H1 (cell line): ENCODE measurements around the gene BTBD9. TPM values are rescaled to one million over a fixed set of nuclear protein-coding genes. Genes with fewer than 3 reads are reported as not detected.
A peak's percentile ranks its signal among the peaks of the same experiment; 100 is the strongest.

Experiments
- CTCF ChIA-PET: fragments of 300-600 bp; sonication (Branson Sonifier 250); formaldehyde crosslinking; loops from one replicate; lab custom pipeline; 2021; ENCODE audit not compliant: partially characterized antibody; lab: Charles Lee
- POLR2A ChIA-PET: fragments of 300-600 bp; sonication (Branson Sonifier 250); formaldehyde crosslinking; loops from one replicate; lab custom pipeline; 2021; ENCODE audit warnings: inconsistent platforms; ENCODE audit not compliant: partially characterized antibody; lab: Charles Lee
- DNase-seq, 2 experiments: peaks; one replicate each; pipeline versions ENCODE4 v3.0.0 to v3.0.0-alpha.2; 2010 to 2022; ENCODE audit warnings: low spot score in 2 of 2, low read depth in 1 of 2, mixed read lengths in 1 of 2
- FAIRE-seq: peaks from 2 replicates; lab custom pipeline; 2011; peaks lifted over from hg19 to GRCh38; lab: Jason Lieb, UNC
- H2AFZ ChIP-seq: 2 replicates; pipeline ENCODE4 v1.8.1; 2012; ENCODE audit warnings: low read length, inconsistent platforms
- H2AK5ac ChIP-seq: 2 replicates; pipeline ENCODE4 v1.6.1; 2013; ENCODE audit warnings: low read depth, low read length
- H2BK120ac ChIP-seq: replicated peaks from 2 replicates; pipeline ENCODE3; 2013; ENCODE audit warnings: low read depth, low read length, inconsistent platforms
- H2BK12ac ChIP-seq: 2 replicates; pipeline ENCODE4 v1.6.1; 2013; ENCODE audit warnings: low read depth, low read length
- H2BK15ac ChIP-seq: 2 replicates; pipeline ENCODE4 v1.6.1; 2013; ENCODE audit warnings: low read length
- H2BK20ac ChIP-seq: 2 replicates; pipeline ENCODE4 v1.6.1; 2013; ENCODE audit warnings: low read length
- H2BK5ac ChIP-seq: 2 replicates; pipeline ENCODE4 v1.6.1; 2013; ENCODE audit warnings: low read depth, low read length
- H3K14ac ChIP-seq: 2 replicates; pipeline ENCODE4 v1.6.1; 2013; ENCODE audit warnings: inconsistent platforms; ENCODE audit not compliant: insufficient read length
- H3K18ac ChIP-seq: 2 replicates; pipeline ENCODE4 v1.6.1; 2013; ENCODE audit warnings: low read length; ENCODE audit errors: extremely low read depth
- H3K23ac ChIP-seq: 2 replicates; pipeline ENCODE4 v1.6.1; 2013; ENCODE audit warnings: inconsistent platforms; ENCODE audit not compliant: insufficient read length
- H3K23me2 ChIP-seq: 2 replicates; pipeline ENCODE4 v1.6.1; 2013; ENCODE audit warnings: low read depth, low read length
- H3K27ac ChIP-seq: 2 replicates; pipeline ENCODE4 v1.6.1; 2011; ENCODE audit warnings: low read depth, low read length, inconsistent platforms
- H3K27me3 ChIP-seq, 4 experiments: replicated peaks in 1 of 4; 1 replicate in 1 of 4; 2 replicates in 3 of 4; pipeline versions ENCODE4 v1.6.1 to v1.8.1; 2011 to 2013; ENCODE audit warnings: low read length in 3 of 4, mild to moderate bottlenecking in 3 of 4, inconsistent platforms in 2 of 4, mixed read lengths in 2 of 4, moderate library complexity in 1 of 4; ENCODE audit not compliant: control insufficient read depth in 3 of 4, insufficient read depth in 3 of 4; ENCODE audit errors: extremely low read depth in 1 of 4
- H3K36me3 ChIP-seq, 4 experiments: 2 replicates each; pipeline versions ENCODE4 v1.6.1 to v1.8.1; 2011 to 2013; ENCODE audit warnings: mild to moderate bottlenecking in 4 of 4, low read length in 3 of 4, moderate library complexity in 2 of 4, control low read depth in 1 of 4, inconsistent platforms in 1 of 4; ENCODE audit not compliant: insufficient read depth in 4 of 4, control insufficient read depth in 2 of 4
- H3K4ac ChIP-seq: replicated peaks from 2 replicates; pipeline ENCODE3; 2013; ENCODE audit warnings: low read length, low read depth, mixed read lengths, inconsistent platforms; ENCODE audit not compliant: insufficient read length
- H3K4me1 ChIP-seq, 4 experiments: replicated peaks in 1 of 4; 1 replicate in 1 of 4; 2 replicates in 3 of 4; pipeline versions ENCODE4 v1.6.1 to v1.8.1; 2011 to 2013; ENCODE audit warnings: low read length in 3 of 4, inconsistent platforms in 2 of 4, mixed read lengths in 1 of 4; ENCODE audit not compliant: insufficient read depth in 4 of 4, control insufficient read depth in 3 of 4
- H3K4me2 ChIP-seq, 2 experiments: 2 replicates each; pipeline versions ENCODE4 v1.6.1 to v1.8.1; 2011 to 2013; ENCODE audit warnings: low read depth in 2 of 2, low read length in 2 of 2, control low read depth in 1 of 2, inconsistent platforms in 1 of 2, mild to moderate bottlenecking in 1 of 2; ENCODE audit not compliant: insufficient read depth in 1 of 2
- H3K4me3 ChIP-seq, 4 experiments: fragments of 200-600, 300-600 bp in 1 of 4; sonication (generic), shearing (Covaris generic), sonication (Bioruptor Twin) in 1 of 4; 2 replicates each; pipeline versions ENCODE4 v1.5.1 to v1.8.1; 2011 to 2016; ENCODE audit warnings: low read length in 4 of 4, low read depth in 3 of 4, control low read depth in 2 of 4, inconsistent platforms in 2 of 4, mild to moderate bottlenecking in 2 of 4, mixed read lengths in 1 of 4, moderate library complexity in 1 of 4; ENCODE audit not compliant: insufficient read depth in 2 of 4; ENCODE audit errors: extremely low read depth in 1 of 4
- H3K56ac ChIP-seq: replicated peaks from 2 replicates; pipeline ENCODE3; 2013; ENCODE audit warnings: low read depth, mild to moderate bottlenecking, mixed read lengths, low read length, inconsistent platforms; ENCODE audit not compliant: insufficient read length
- H3K79me1 ChIP-seq: 2 replicates; pipeline ENCODE4 v1.6.1; 2013; ENCODE audit warnings: low read depth, low read length, control low read depth
- H3K79me2 ChIP-seq, 2 experiments: 2 replicates each; pipeline versions ENCODE4 v1.6.1 to v1.8.1; 2012 to 2013; ENCODE audit warnings: low read length in 2 of 2, mild to moderate bottlenecking in 2 of 2, inconsistent platforms in 1 of 2; ENCODE audit not compliant: insufficient read depth in 2 of 2, control insufficient read depth in 1 of 2
- H3K9ac ChIP-seq, 4 experiments: replicated peaks in 1 of 4; 1 replicate in 1 of 4; 2 replicates in 3 of 4; pipeline versions ENCODE4 v1.6.1 to v1.8.1; 2011 to 2013; ENCODE audit warnings: low read depth in 3 of 4, low read length in 3 of 4, control low read depth in 2 of 4, mild to moderate bottlenecking in 2 of 4, moderate library complexity in 2 of 4, inconsistent platforms in 1 of 4; ENCODE audit errors: extremely low read depth in 1 of 4
- H3K9me3 ChIP-seq, 2 experiments: 2 replicates each; pipeline versions ENCODE4 v1.6.1 to v1.8.1; 2012 to 2013; ENCODE audit warnings: mild to moderate bottlenecking in 2 of 2, moderate library complexity in 2 of 2, control low read depth in 1 of 2, inconsistent platforms in 1 of 2, low read depth in 1 of 2, low read length in 1 of 2, mixed read lengths in 1 of 2; ENCODE audit not compliant: insufficient read depth in 2 of 2
- H4K20me1 ChIP-seq, 2 experiments: replicated peaks in 1 of 2; 2 replicates each; pipeline versions ENCODE3 to v1.8.1; 2011 to 2013; ENCODE audit warnings: inconsistent platforms in 2 of 2, low read length in 2 of 2, mild to moderate bottlenecking in 1 of 2; ENCODE audit not compliant: insufficient read depth in 2 of 2, control insufficient read depth in 1 of 2
- H4K5ac ChIP-seq: 2 replicates; pipeline ENCODE4 v1.6.1; 2013; ENCODE audit warnings: low read length, low read depth, mixed read lengths, inconsistent platforms; ENCODE audit not compliant: insufficient read length
- H4K8ac ChIP-seq: 2 replicates; pipeline ENCODE4 v1.8.0; 2013; ENCODE audit warnings: mild to moderate bottlenecking, moderate library complexity, low read length, inconsistent platforms; ENCODE audit not compliant: insufficient read depth; ENCODE audit errors: extremely low read depth
- H4K91ac ChIP-seq: replicated peaks from 2 replicates; pipeline ENCODE3; 2013; ENCODE audit warnings: low read length, mixed read lengths, inconsistent platforms; ENCODE audit not compliant: insufficient read length
- HDAC2 ChIP-seq, 2 experiments: fragments of 300-600 bp in 1 of 2; sonication (generic) in 1 of 2; IDR thresholded peaks; 2 replicates each; pipeline ENCODE4 v1.6.1; 2011 to 2012; ENCODE audit warnings: low read depth in 2 of 2, low read length in 2 of 2, mild to moderate bottlenecking in 2 of 2, moderate library complexity in 2 of 2, borderline replicate concordance in 1 of 2, inconsistent platforms in 1 of 2
- JUN ChIP-seq: IDR thresholded peaks from 2 replicates; pipeline ENCODE4 v1.6.1; 2011; ENCODE audit warnings: low read depth, mild to moderate bottlenecking, improper control_type of control experiment, low read length
- POLR2A ChIP-seq, 2 experiments: IDR thresholded peaks; 1 replicate in 1 of 2; 2 replicates in 1 of 2; pipeline ENCODE4 v1.6.1; 2011; ENCODE audit warnings: low read depth in 2 of 2, low read length in 2 of 2, mild to moderate bottlenecking in 2 of 2; ENCODE audit errors: control extremely low read depth in 1 of 2
- RNF2 ChIP-seq: fragments of 200-900, 300-1000 bp; sonication (generic); IDR thresholded peaks from 2 replicates; pipeline ENCODE4 v1.7.1; 2016; ENCODE audit warnings: borderline replicate concordance, low read depth, mild to moderate bottlenecking, antibody characterized with exemption, low read length; ENCODE audit not compliant: poor library complexity, severe bottlenecking; ENCODE audit errors: missing control alignments
- WGBS, 2 experiments: shearing (Covaris generic) in 1 of 2; methylation state at CpG; one replicate each; pipeline versions ENCODE4 v1.1.6 to v1.1.7; 2013 to 2015; ENCODE audit warnings: low lambda C conversion rate in 2 of 2, mixed read lengths in 2 of 2, inconsistent platforms in 1 of 2, low coverage in 1 of 2, missing lambda C conversion rate in 1 of 2; ENCODE audit not compliant: insufficient replicate concordance in 2 of 2, insufficient coverage in 1 of 2, insufficient read length in 1 of 2; ENCODE audit errors: extremely low coverage in 1 of 2, missing lambda C conversion rate in 1 of 2; 5-methylcytosine and 5-hydroxymethylcytosine counted together
- polyA plus RNA-seq, 7 experiments: library from polyadenylated mRNA; depleted of rRNA in 3 of 7; stranded (reverse) in 5 of 7; unstranded in 2 of 7; fragments of >200 nt in 5 of 7; fragments of 200-250 nt in 2 of 7; gene quantifications; 1 replicate in 5 of 7; 2 replicates in 1 of 7; 4 replicates in 1 of 7; pipeline versions ENCODE4 v1.2.1 to v1.2.3, GENCODE V29; 2011 to 2013; ENCODE audit warnings: missing spikeins in 2 of 7, mixed read lengths in 2 of 7
- total RNA-seq: library from RNA; stranded (reverse); fragmentation: NEBNext Ultra II Directional; extraction: Animal tissue kit (Norgen Biotek cat#: 25700); gene quantifications from 2 replicates; pipeline ENCODE4 v1.2.1, GENCODE V29; 2021
- TF ChIP-seq, protein P1 (sequence below): IDR thresholded peaks from 2 replicates; pipeline ENCODE4 v1.6.1; 2011; ENCODE audit warnings: low read length, improper control_type of control experiment
- TF ChIP-seq, protein P2 (sequence below): IDR thresholded peaks from 2 replicates; pipeline ENCODE4 v1.6.1; 2012; ENCODE audit warnings: low read length, inconsistent platforms

The BTBD9 gene
- total and polyA plus RNA-seq, 2 of the 8 experiments (the other 6 are each of a cell fraction or from before 2014, with no cell fraction given) = 0.92 to 4.1 TPM

DNA sequence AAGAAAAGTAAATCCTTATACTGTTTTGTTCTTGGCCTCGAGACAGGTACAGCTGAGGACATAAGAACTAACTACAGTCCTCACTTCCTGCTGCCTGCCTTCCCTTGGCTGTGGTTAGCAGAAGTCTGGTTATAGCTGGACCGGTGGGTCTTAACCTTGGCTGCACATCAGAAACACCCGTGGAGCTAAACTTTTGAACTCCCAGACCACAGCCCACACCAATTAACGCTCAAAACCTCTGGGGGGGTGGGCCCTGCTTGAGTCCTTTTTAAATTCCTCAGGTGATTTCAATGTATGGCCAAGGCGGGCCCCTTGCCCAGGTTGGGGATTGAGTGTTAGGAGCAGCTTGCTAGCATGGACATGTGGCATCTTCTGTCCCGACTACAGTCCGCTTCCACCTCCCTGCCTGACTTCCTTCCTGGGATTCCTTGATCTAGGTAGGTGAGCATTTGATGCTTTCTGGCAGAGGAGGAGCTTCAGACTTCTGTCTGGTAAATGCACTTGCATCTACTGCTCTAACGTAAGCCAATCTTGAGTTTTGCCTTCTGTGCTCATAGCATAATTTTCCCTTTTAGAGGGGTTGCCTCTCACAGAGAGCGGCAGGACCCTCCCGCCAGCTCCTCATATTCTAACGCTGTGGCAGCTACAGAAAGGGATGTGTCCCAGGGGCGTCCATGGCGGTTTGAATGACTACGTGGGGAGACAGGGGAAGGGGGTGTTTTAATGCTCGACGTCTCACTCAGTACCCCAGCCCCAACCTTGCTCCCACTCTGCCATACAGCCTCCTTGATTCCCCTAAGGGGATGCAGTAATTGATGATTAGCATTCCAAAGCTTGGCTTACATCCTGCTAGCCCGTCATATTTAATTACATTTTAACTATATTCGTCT lies 430.1 kb downstream of the BTBD9 start:
- Histone ChIP-seq H2BK120ac (no peak overlapping the region), H3K4me2 (no peak overlapping the region), H4K5ac (no peak overlapping the region), H3K9me3 (no peaks in the 10 kb centered on the region), H2BK5ac (no peak overlapping the region), H4K91ac (no peak overlapping the region), H3K4me1 (peaks cover 1 to 9% (median 5%) of the 10 kb centered on the region in 4 experiments), H2BK12ac (no peak overlapping the region), H3K4ac (no peak overlapping the region), H2AK5ac (no peak overlapping the region), H3K4me3 (no peak overlapping the region), H3K18ac (no peak overlapping the region), H3K9ac (no peak overlapping the region), H3K23ac (no peak overlapping the region), H3K36me3 (no peaks in the 10 kb centered on the region), H3K27me3 (no peaks in the 10 kb centered on the region; a peak in 1 of 7 replicates), H2BK15ac (0 out of 2 replicates have a peak overlapping the region, but pooled peaks have one; percentile 74), H3K14ac (no peak overlapping the region), H4K20me1 (no peaks in the 10 kb centered on the region), H3K79me2 (no peaks in the 10 kb centered on the region), H3K27ac (no peak overlapping the region), H2AFZ (no peak overlapping the region), H2BK20ac (no peak overlapping the region), H3K23me2 (no peaks in the 10 kb centered on the region; the same call in 1 of the 2 replicates), H3K79me1 (no peaks in the 10 kb centered on the region), H3K56ac (no peak overlapping the region), H4K8ac (no peak overlapping the region)
- no peak for FAIRE-seq
- POLR2A ChIA-PET = interaction anchor here (1.3 kb wide), 1 partner anchor 16 kb away, joined by 3 read pairs; no protein-coding TSS in a partner anchor
- CTCF ChIA-PET = interaction anchor here (0.7 to 2.1 kb wide), 10 partner anchors 8 to 828 kb away, joined by 3 to 5 read pairs (median 3); no protein-coding TSS in a partner anchor
- TF ChIP-seq RNF2 (no peak), HDAC2 (IDR thresholded peaks at IDR 0.05; ENCODE audit: borderline replicate concordance in 1 of 2, low read depth in 2 of 2, low read length in 2 of 2) (no peak), JUN (no peak), POLR2A (IDR thresholded peaks at IDR 0.05; ENCODE audit: control extremely low read depth in 1 of 2, low read depth in 2 of 2, low read length in 2 of 2) (no peak)
- TF ChIP-seq, protein P1, sequence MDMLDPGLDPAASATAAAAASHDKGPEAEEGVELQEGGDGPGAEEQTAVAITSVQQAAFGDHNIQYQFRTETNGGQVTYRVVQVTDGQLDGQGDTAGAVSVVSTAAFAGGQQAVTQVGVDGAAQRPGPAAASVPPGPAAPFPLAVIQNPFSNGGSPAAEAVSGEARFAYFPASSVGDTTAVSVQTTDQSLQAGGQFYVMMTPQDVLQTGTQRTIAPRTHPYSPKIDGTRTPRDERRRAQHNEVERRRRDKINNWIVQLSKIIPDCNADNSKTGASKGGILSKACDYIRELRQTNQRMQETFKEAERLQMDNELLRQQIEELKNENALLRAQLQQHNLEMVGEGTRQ = no peak
- TF ChIP-seq, protein P2, sequence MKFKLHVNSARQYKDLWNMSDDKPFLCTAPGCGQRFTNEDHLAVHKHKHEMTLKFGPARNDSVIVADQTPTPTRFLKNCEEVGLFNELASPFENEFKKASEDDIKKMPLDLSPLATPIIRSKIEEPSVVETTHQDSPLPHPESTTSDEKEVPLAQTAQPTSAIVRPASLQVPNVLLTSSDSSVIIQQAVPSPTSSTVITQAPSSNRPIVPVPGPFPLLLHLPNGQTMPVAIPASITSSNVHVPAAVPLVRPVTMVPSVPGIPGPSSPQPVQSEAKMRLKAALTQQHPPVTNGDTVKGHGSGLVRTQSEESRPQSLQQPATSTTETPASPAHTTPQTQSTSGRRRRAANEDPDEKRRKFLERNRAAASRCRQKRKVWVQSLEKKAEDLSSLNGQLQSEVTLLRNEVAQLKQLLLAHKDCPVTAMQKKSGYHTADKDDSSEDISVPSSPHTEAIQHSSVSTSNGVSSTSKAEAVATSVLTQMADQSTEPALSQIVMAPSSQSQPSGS = no peak
- no peak for DNase-seq
- 80 to 100% methylated on average over 1 to 18 of the region's 18 CpGs for WGBS, 2 experiments
